HT1080 (cell line): ENCODE measurements around the gene TRIM67. TPM values are rescaled to one million over a fixed set of nuclear protein-coding genes. Genes with fewer than 3 reads are reported as not detected.

Experiments used
- DNase-seq: peaks from one replicate; pipeline ENCODE4 v3.0.0-alpha.2; 2015; ENCODE audit warnings: low read depth
- total RNA-seq: library from RNA; depleted of rRNA; stranded (reverse); fragments of >200 nt; shearing (Covaris generic); gene quantifications from 2 replicates; pipeline ENCODE4 v1.2.3, GENCODE V29; 2014

Gene TRIM67
- total RNA-seq, 1 experiment from 2014 or later = not detected

DNA sequence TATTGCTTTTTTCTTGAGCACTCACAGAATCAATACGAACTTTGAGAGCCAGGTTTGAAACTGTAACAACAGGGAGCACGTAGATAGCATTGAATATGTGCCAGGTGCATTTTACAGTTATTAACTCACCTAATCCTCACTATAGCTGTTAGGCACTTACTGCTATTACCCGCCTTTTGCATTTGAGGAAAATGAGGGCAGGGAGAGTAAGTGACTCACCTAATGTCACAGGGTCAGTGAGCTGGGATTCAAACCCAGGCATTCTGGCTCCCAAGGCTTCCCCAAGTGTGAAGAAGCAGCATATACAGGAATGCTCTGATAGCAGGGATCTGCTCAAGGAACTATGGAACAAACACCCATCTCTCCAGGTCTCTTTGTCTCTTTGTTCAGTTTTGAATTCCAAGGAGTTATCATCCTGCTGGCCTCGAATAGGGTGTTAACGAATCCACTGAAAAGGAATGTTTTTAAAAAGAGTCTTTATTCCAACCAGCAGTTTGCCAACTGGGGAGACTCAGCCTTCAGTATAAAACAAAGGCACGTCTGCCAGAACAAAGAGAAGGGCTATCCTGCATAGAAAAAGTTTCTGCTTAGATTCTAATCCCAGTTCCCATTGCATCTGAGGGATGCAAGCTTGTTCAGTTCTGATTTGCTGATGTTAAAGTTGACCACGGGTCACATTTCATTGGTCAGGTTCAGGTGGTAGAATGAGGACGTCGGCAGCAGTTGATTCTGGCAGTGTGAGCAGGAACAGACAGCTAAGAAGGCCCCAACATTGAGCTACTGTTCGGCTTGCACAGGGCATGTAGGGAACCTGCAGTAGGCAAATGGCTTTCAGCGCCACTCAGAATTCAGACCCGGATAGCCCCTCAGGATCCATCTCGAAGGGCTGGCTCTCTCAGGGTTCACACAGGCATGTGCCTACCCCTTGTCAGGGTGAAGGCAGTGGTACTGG is 22.1 kb downstream of the TRIM67 start:
- DNase-seq = no peak

DNA sequence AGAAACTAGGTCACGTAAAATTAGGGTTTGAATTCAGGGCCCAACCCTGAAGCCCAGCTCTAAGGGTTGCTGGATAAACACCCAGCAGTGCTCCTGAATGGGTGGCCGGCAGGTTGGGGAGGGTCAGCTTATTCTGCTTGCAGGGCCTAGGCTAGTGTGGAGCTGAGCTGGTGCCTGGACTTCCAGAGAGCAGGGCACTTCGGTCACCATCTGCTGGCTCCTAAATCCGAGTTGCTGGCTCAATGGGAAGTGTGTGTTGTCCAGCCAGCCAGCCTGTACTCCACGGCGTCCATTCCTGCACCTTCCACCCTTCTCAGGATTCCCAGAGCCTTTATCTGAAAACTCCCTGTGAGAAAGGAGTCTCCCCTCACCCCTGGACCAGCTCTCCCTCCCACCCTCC is 23.0 kb downstream of the TRIM67 start:
- no peak for DNase-seq

- no peak for DNase-seq
Observed at GRCh38 chr1:231185391-231185790, 23.5 kb downstream of the TRIM67 start.

GRCh38 chr1:231186356-231187115 is 24.7 kb downstream of the TRIM67 start:
- DNase-seq = no peak

DNA sequence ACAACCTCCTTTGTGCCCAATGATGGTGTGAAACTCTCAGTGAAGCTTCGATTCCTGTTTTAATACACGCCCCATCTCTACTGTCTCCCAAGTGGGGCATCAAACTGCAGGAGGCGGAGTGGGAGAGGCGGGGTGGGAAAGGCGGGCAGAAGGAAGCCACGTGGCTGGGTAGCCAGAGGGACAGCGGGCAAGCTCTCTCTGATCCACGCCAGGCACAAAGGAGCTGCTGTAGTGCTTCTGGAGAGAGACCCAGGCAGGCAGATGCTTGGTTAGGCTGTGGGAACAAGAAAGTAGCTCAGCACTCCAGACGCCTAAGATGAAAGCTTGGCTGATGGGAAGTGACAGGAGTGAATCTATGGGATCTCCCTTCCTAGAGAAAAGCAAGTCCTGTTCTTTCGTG is 25.7 kb downstream of the TRIM67 start:
- no peak for DNase-seq

- DNase-seq = no peak
Observed at GRCh38 chr1:231188072-231188471, 26.2 kb downstream of the TRIM67 start.

- no peak for DNase-seq
Observed at GRCh38 chr1:231188768-231189167, 26.9 kb downstream of the TRIM67 start.

- DNase-seq = no peak
Observed at GRCh38 chr1:231189683-231190270, 27.9 kb downstream of the TRIM67 start.

- DNase-seq = no peak
Observed at GRCh38 chr1:231190456-231190855, 28.6 kb downstream of the TRIM67 start.

GRCh38 chr1:231192620-231193163 is 30.8 kb downstream of the TRIM67 start:
- DNase-seq = peak; percentile 48

GRCh38 chr1:231193710-231194340 is 32.0 kb downstream of the TRIM67 start:
- DNase-seq = no peak

DNA sequence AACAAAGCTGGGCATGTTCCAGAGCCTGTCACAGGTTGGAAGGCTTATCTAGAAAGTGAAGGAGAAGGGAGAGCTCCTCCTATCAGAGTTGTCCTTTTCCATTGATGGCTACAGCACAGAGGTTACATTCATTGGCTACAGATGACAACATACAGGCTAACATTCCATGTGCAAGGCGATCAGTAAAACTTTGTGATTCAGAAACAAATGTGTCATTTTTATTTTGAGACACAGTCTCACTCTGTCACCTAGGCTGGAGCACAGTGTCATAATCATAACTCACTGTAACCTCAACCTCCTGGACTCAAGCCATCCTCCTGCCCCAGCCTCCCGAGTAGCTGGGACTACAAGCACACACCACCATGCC is 32.6 kb downstream of the TRIM67 start:
- no peak for DNase-seq

DNA sequence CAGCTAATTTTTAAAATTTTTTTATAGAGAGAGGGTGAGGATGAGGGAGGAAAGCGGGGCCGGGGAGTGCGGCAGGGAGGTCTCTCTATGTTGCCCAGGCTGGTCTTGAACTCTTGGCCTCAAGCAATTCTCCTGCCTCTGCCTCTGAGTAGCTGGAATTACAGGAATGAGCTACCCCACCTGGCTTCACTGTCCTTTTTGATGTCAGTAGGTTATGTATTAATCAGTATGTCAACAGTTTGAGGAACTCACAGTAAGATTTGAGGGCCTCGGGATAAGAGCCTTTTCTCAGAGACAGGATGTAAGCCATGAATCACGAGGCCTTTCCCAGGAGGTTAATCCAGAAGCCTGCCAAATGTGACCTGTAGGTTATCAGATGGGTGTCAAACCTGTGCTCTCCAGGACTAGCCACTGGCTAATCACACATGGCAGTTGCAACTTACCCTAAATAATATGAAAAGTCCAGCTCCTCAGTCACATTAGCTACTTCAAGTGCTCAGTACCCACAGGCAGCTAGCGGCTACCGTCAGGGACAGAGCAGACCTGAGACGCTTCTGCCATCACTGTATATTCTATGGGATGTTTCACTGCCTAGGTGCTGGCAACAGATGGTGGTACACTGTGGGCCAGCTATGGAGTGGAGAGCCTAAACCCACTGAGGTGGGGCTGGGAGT is 33.1 kb downstream of the TRIM67 start:
- peak; percentile 53 for DNase-seq

DNA sequence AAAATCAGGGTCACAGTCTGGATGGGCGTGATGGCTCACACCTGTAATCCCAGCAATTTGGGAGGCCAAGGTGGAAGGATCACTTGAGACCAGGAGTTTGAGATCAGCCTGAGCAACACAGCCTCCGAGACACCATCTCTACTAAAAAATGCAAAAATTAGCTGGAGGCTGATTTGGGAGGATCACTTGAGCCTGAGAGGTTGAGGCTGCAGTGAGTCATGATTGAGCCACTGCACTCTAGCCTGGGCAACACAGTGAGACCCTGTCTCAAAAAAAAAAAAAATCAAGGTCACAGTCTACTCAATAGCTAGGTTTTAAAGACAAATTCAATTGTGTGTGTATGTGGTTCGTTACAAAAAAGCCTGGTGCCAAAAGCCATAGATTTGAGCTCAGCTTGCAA is 34.4 kb downstream of the TRIM67 start:
- no peak for DNase-seq

DNA sequence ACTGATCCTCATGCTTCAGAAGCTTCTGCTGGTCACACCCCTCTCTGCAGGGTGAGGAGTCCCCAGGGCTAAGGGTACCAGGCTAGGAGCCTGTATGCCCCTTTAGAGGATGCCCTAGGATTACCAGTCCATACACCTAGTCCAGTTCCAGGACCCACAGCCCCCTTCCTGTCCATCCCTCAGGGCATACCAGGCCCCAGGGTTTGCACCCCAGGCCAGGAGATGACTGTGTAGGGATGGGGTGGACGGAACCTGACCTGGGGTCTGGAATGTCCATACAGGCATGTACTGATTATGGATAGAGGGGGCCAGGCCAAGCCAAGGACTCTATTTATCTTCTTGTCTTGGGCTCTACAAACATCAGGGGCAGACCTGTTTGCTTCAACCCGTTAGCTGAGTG is 34.9 kb downstream of the TRIM67 start:
- DNase-seq = no peak

GRCh38 chr1:231199868-231200267 is 38.0 kb downstream of the TRIM67 start:
- no peak for DNase-seq

DNA sequence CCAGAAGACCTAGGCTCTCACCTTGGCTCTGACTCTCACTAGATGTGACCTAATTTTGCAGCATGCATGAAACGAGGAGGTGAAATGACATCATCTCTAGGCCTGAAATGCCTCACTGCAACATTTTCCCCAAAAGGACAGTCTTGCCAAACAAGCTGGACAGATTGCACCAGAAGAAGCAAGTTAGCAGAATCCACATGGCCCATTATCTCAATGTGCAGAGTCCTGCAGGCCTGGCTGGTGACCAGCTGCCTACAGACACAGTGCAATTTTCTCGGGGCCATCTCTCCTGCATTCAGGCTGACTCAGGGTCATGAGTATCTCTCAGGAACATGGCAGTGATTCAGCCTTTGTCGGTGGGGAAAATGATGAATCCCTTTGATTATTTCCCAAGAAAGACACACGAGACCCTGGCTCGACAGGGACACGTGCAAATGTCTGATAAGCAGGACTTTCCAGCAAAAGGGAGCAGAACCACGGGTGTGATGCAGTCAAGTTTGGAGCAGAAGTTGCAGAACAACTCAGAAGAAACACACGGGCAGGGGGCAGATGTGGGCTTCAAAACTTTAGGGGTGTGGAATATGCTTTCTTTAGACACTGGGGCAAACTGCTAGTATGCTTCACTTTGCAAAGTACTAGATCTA is 38.7 kb downstream of the TRIM67 start:
- peak; percentile 62 for DNase-seq

- DNase-seq = no peak
Observed at GRCh38 chr1:231201375-231201978, 39.6 kb downstream of the TRIM67 start.

- DNase-seq = no peak
Observed at GRCh38 chr1:231201979-231202633, 40.2 kb downstream of the TRIM67 start.
